22Rv1 (cell line): ENCODE results near the gene DMXL1.

Experiments used
- H3K27ac ChIP-seq: fragments of 450-650 bp; 2 replicates; pipeline ENCODE4 v1.5.1; 2017
- ZFX ChIP-seq: fragments of 450-650 bp; IDR thresholded peaks from 2 replicates; pipeline ENCODE4 v1.6.1; 2017; ENCODE audit warnings: antibody characterized with exemption, borderline replicate concordance
- TF ChIP-seq, protein P1 (sequence below): fragments of 450-650 bp; IDR thresholded peaks from 2 replicates; pipeline ENCODE4 v1.5.1; 2017; ENCODE audit warnings: mild to moderate bottlenecking

The DMXL1 gene

DNA sequence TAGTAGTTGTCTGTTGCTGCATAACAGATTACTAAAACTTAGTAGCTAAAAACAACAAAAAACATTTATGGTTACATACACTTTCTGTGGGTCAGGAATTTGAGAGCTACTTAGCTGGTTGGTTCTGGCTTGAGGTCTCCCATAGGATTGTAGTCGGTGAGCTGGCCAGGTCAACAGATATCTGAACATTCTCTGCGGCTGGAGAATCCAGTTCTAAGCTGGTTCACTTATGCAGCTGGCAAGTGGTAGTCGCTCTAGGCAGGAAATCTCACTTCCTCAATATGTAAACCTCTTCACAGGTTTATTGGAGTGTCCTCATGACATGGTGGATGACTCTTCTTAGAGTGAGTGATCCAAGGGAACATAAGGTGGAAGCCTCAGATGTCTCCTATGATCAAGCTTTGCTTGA lies 219.3 kb downstream of the DMXL1 start:
- TF ChIP-seq, protein P1, sequence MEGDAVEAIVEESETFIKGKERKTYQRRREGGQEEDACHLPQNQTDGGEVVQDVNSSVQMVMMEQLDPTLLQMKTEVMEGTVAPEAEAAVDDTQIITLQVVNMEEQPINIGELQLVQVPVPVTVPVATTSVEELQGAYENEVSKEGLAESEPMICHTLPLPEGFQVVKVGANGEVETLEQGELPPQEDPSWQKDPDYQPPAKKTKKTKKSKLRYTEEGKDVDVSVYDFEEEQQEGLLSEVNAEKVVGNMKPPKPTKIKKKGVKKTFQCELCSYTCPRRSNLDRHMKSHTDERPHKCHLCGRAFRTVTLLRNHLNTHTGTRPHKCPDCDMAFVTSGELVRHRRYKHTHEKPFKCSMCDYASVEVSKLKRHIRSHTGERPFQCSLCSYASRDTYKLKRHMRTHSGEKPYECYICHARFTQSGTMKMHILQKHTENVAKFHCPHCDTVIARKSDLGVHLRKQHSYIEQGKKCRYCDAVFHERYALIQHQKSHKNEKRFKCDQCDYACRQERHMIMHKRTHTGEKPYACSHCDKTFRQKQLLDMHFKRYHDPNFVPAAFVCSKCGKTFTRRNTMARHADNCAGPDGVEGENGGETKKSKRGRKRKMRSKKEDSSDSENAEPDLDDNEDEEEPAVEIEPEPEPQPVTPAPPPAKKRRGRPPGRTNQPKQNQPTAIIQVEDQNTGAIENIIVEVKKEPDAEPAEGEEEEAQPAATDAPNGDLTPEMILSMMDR = no peak
- TF ChIP-seq ZFX = no peak
- H3K27ac ChIP-seq = no peak overlapping the region

DNA sequence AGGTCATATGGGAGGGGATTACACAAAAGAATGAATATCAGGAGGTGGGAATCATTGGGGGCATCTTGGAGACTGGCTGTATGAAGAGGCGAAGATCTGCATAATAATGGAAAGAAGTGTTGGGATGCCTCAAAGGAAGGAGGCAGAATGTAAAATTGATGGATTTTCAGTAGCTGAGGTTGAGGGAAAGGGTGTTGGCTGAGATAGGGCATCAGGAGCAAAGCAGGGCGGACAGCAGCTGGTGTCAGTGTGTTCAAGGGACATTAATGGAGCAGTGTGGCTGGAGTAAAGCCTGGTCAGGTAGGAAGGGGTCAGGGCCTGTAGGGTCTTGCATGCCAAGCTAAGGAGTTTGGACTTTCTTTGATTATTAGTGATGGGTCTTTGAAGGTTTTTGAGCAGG lies 219.7 kb downstream of the DMXL1 start:
- TF ChIP-seq ZFX = no peak
- TF ChIP-seq, protein P1 = no peak
- no peak overlapping the region for H3K27ac ChIP-seq

DNA sequence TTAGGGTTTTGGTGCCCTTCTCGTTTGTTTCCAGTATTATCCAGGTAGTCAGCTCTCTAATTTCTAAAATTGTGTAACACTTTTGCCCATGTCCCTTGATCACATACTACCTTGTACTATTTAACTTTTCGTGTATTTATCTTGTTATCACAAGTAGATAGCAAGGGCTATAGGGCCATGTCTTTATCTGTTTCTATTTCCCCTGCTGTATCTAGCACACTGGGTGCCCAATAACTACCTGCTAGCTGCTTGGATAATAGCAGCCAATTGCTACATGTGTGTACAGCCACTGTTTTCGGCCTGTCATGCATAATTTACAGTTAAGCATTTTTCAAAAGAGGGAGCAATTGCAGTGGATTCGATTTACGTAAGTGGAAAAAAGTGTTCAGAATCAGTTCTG lies 220.2 kb downstream of the DMXL1 start:
- TF ChIP-seq, protein P1 = no peak
- TF ChIP-seq ZFX = no peak
- no peak overlapping the region for H3K27ac ChIP-seq

DNA sequence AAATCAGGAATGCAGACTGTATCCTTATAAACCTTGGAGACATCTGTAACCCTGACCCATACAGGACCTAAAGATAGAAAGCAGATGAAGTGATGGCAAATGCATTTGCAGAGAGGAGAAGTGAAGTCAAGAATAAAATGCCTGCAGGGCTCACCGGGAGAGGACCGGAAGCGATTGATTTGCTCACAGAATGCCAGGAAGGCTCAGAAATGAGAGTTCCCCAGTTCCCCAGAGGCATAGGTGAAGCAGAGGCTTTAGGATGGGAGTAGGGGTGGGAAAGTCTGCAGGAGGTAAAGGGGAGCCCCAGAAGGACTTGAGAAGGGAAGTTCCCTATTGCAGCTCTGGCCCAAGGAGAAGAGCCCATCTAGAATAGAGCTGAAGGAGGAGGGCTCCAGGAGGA lies 221.0 kb downstream of the DMXL1 start:
- TF ChIP-seq, protein P1 = no peak
- no peak for TF ChIP-seq ZFX
- H3K27ac ChIP-seq = no peak overlapping the region

DNA sequence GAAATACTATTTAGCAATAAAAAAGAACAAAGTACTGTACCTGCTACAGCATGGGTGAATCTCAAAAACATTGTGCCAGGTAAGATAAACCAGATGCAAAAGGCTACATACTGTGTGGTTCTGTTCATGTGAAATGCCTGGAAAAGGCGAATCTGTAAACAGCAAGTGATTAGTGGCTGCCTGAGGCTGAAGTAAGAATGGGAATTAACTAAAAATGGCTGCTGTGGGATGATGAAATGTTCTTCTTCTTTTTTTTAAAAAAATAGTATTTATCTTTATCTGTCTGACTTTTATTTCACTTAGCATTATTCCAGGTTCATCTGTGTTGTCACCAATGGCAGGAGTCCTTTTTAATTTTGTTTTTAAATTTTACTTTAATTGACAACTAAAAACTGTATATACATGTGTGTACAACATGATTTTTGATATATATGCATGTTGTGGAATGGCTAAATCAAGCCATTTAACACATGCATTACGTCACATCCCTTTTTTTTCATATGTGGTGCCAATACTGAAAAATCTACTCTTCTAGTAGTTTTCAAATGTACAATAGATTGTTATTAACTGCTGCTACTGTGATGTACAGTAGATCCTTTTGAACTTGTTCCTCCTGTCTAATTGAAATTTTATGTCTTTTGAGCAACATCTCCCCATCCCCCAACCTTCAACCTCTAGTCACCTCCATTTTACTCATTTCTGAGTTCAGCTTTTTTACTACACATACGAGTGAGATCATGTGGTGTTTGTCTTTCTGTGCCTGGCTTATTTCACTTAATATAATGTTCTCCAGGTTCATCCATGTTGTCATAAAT lies 222.0 kb downstream of the DMXL1 start:
- H3K27ac ChIP-seq = no peak overlapping the region
- TF ChIP-seq ZFX = no peak
- TF ChIP-seq, protein P1 = no peak

DNA sequence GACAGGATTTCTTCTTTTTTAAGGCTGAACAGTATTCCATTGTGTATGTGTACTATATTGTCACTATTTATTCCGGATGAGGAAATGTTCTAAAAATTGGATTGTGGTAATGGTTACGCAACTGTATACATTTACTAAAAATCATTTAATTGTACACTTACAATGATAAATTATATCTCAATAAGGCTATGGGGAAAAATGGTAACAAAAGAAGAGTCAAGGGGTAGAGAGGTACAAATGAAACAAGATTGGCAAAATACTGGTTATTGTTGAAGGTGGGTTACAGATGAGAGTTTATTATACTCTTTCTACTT lies 222.6 kb downstream of the DMXL1 start:
- no peak for TF ChIP-seq ZFX
- TF ChIP-seq, protein P1 = no peak
- H3K27ac ChIP-seq = no peak overlapping the region
